Heart left ventricle (tissue), 16 donors: ENCODE measurements around the gene PROK2. TPM values are rescaled to one million over a fixed set of nuclear protein-coding genes. Genes with fewer than 3 reads are reported as not detected.
A peak's percentile ranks its signal among the peaks of the same experiment; 100 is the strongest.

ENCODE experiments used
- ATAC-seq, 4 donors: fragments of 200-7000 bp; cut with Tn5 transposase; one replicate each; pipeline ENCODE4 v1.9.1; 2020 to 2022; ENCODE audit warnings: moderate library complexity in 4 of 4, mild to moderate bottlenecking in 3 of 4, moderate number of reproducible peaks in 1 of 4
- DNase-seq, 5 donors: peaks; one replicate each; pipeline ENCODE4 v3.0.0-alpha.2; 2020
- H3K27ac ChIP-seq, 12 donors: fragments of 200-600 bp; sonication (generic) in 4 of 12; one replicate each; pipeline versions ENCODE4 v1.5.0 to v1.8.0; 2016 to 2022; ENCODE audit warnings: mild to moderate bottlenecking in 2 of 12
- H3K27me3 ChIP-seq, 9 donors: fragments of 200-600 bp; sonication (generic) in 2 of 9; one replicate each; pipeline versions ENCODE4 v1.5.1 to v1.8.0; 2016 to 2022; ENCODE audit warnings: mild to moderate bottlenecking in 3 of 9
- H3K36me3 ChIP-seq, 9 donors: fragments of 200-600 bp; sonication (generic) in 2 of 9; one replicate each; pipeline versions ENCODE4 v1.5.0 to v1.8.0; 2018 to 2022; ENCODE audit warnings: mild to moderate bottlenecking in 2 of 9
- H3K4me1 ChIP-seq, 12 donors: fragments of 200-600 bp; sonication (generic) in 4 of 12; one replicate each; pipeline versions ENCODE4 v1.5.0 to v1.8.0; 2016 to 2022; ENCODE audit warnings: mild to moderate bottlenecking in 3 of 12
- H3K4me3 ChIP-seq, 12 donors: fragments of 200-600 bp; sonication (generic) in 4 of 12; one replicate each; pipeline versions ENCODE4 v1.5.0 to v1.8.0; 2017 to 2022; ENCODE audit warnings: mild to moderate bottlenecking in 9 of 12, moderate library complexity in 4 of 12
- H3K9me3 ChIP-seq, 12 donors: fragments of 200-600 bp; sonication (generic) in 4 of 12; one replicate each; pipeline versions ENCODE4 v1.5.0 to v1.8.0; 2016 to 2022; ENCODE audit warnings: mild to moderate bottlenecking in 1 of 12
- POLR2A ChIP-seq, 2 donors: fragments of 450-650 bp; IDR thresholded peaks; one replicate each; pipeline ENCODE4 v1.6.1; 2017; ENCODE audit warnings: antibody characterized with exemption in 2 of 2, mild to moderate bottlenecking in 2 of 2, moderate library complexity in 2 of 2
- WGBS, 4 donors: extraction: QIAGEN DNeasy Blood & Tissue Kit in 2 of 4; methylation state at CpG; one replicate each; pipeline versions ENCODE4 v1.1.5 to v1.1.7; 2013 to 2018; 5-methylcytosine and 5-hydroxymethylcytosine counted together
- intact Hi-C, 10 donors: fragments of 100-400 bp; cut with DNase I; formaldehyde crosslinking; loops; one replicate each; pipeline versions ENCODE4 v1.11.1 to v1.14.2; 2022
- polyA plus RNA-seq, 2 donors: library from polyadenylated mRNA; stranded (reverse); fragments of 200-250 nt; gene quantifications; one replicate each; pipeline ENCODE4 v1.2.3, GENCODE V29; 2013
- total RNA-seq, 9 donors: library from RNA; depleted of rRNA in 2 of 9; stranded (reverse); fragments of >200 nt in 2 of 9; fragmentation: NEBNext Ultra II Directional in 3 of 9; extraction: Animal tissue kit (Norgen Biotek cat#: 25700) in 3 of 9; gene quantifications; one replicate each; pipeline versions ENCODE4 v1.1.0 to v1.2.4, GENCODE V29; 2016 to 2023
- TF ChIP-seq, protein P1 (sequence below), 12 donors: fragments of 200-600 bp; sonication (generic) in 4 of 12; IDR thresholded peaks; one replicate each; pipeline versions ENCODE4 v1.5.0 to v1.8.0; 2018 to 2022; ENCODE audit warnings: antibody characterized with exemption in 12 of 12, mild to moderate bottlenecking in 5 of 12
- donor health status: ischemic (EF 13 %, LVEDD 7.1; RV severe dilation, severe dysfunction).
- donor health status: healthy with polysubstance abuse.
- donor health status: DM: no; HTN: yes; CAD: no.
- donor health status: DM: no; HTN: no; CAD: no.
- donor health status: ischemic (EF 25% LVEDD 6.9; RV normal size, moderate dysfunction).
- donor health status: ischemic (EF 25% LVEDD 5.7; RV mildly dilated, moderate dysfunction).
- donor health status: healthy.
- donor health status: DM: yes; HTN: yes; CAD: no.
- donor health status: ischemic (EF 35%, LVEDD 5.7; RV mildly dilated, moderate dysfunction).
- donor health status: nonischemic (EF 11% LVEDD 7.7; RV severe dilation, severe dysfunction).
- donor health status: DM: yes; HTN: yes; CAD: no.
- donor health status: PGD.
- donor health status: ischemic (EF 29% LVEDD 5.4; RV normal size, mild dysfunction).
- donor health status: nonischemic (EF 23%, LVEDD 6.1; RV moderate dilation, normal function).

PROK2 gene
- total and polyA plus RNA-seq, 11 donors: 0.17 to 0.49 (median 0.25) TPM; not detected in 4

DNA sequence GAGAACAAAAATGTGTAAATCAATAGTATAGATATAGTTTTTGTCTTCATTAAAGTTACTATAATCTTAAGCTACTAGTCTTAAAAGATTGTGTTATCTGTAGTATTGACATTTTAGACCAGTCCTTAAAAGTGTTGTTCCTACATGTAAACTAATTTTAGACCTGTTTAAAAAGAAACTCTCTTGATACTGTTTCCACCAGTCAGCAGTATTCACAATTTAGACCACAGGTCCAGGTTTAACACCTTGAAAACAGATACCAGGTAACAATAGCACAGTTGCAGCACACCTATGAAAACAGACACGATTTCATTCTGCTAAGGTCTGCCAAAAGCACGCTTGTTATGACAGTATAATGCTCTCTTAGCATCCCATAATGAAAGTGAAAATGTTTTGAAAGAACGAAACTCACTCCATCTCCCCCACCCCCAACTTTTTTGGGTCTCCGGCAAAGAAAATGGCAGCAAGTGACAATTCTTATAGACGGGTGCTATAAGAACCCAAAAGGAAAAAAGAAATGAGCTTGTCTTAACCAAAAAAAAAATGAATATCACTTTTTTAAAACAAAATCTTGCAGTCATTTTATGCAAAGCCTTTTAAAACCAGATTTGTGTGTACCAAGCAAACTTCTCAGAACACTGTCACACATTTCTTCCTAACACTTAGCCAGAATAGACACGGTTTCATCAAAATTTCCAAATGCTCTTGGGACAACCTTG is 61.3 kb downstream of the PROK2 start:
- WGBS, 4 donors: 48 to 60% (median 56%) methylated on average over 6 of the region's 6 CpGs
- DNase-seq (no peak), ATAC-seq (no peak)
- TF ChIP-seq, protein P1, sequence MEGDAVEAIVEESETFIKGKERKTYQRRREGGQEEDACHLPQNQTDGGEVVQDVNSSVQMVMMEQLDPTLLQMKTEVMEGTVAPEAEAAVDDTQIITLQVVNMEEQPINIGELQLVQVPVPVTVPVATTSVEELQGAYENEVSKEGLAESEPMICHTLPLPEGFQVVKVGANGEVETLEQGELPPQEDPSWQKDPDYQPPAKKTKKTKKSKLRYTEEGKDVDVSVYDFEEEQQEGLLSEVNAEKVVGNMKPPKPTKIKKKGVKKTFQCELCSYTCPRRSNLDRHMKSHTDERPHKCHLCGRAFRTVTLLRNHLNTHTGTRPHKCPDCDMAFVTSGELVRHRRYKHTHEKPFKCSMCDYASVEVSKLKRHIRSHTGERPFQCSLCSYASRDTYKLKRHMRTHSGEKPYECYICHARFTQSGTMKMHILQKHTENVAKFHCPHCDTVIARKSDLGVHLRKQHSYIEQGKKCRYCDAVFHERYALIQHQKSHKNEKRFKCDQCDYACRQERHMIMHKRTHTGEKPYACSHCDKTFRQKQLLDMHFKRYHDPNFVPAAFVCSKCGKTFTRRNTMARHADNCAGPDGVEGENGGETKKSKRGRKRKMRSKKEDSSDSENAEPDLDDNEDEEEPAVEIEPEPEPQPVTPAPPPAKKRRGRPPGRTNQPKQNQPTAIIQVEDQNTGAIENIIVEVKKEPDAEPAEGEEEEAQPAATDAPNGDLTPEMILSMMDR (IDR thresholded peaks at IDR 0.05): no peak
- TF ChIP-seq POLR2A (IDR thresholded peaks at IDR 0.05): no peak
- Histone ChIP-seq H3K27me3 (no peaks in the 10 kb centered on the region), H3K27ac (peak overlapping the region in 1 of 12 donors; percentile 89), H3K4me3 (peak overlapping the region in 9 of 12 donors; percentile 77 to 96 (median 87)), H3K4me1 (peaks cover 0 to 67% (median 12%) of the 10 kb centered on the region in 12 donors), H3K36me3 (no peaks in the 10 kb centered on the region), H3K9me3 (no peaks in the 10 kb centered on the region)
- intact Hi-C loops: loop anchor here in 4 of 10 donors (10.0 kb wide), 3 partner anchors 721 to 1361 kb away; partner anchors contain the start of gene RYBP (in 1 of the 4)

DNA sequence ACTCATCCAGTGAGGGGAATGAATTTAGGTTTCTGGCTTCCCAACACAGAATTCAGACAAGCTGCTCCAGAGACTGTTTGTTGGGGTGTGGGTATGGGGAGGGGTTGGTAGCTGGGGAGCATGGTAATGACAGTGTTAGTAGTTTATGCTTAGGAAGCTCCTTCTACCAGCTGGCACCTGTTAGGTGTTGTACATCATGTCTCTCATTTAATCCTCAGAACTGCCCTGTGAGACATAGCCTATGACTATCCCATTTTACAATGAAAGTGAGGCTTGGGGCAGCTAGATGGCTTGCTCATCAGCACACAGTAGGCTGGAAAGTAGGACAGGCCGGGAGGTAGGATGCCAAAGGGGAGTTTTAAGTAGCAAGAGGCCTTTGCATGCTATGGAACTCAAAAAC is 62.3 kb downstream of the PROK2 start:
- intact Hi-C loops: loop anchor here in 4 of 10 donors (10.0 kb wide), 3 partner anchors 722 to 1362 kb away; partner anchors contain the start of gene RYBP (in 1 of the 4)
- DNase-seq (no peak), ATAC-seq (no peak)
- H3K4me1 ChIP-seq: peaks cover 0 to 76% (median 12%) of the 10 kb centered on the region in 12 donors
- TF ChIP-seq, protein P1 (IDR thresholded peaks at IDR 0.05): no peak
- no peak for TF ChIP-seq POLR2A (IDR thresholded peaks at IDR 0.05)
- H3K36me3 ChIP-seq: no peaks in the 10 kb centered on the region
- 78 to 100% (median 97%) methylated on average over 1 of the region's 1 CpG for WGBS, 4 donors
- no peaks in the 10 kb centered on the region for H3K9me3 ChIP-seq
- H3K27me3 ChIP-seq: no peaks in the 10 kb centered on the region
- peak overlapping the region in 1 of 12 donors; percentile 87 for H3K4me3 ChIP-seq
- peak overlapping the region in 1 of 12 donors; percentile 89 for H3K27ac ChIP-seq

Other genes with a start within 250 kb of the PROK2 start
- 10 to 100 TPM; 33.0 to 67.8 (median 44.5) TPM for gene FOXP1, start 201.4 kb downstream of the PROK2 start, total RNA-seq
- gene FOXP1, start 201.4 kb downstream of the PROK2 start, polyA plus RNA-seq: 10 to 100 TPM; 14.9 to 15.1 TPM
- 10 to 100 TPM; 28.5 to 53.0 (median 47.1) TPM for gene EIF4E3, start 59.7 kb downstream of the PROK2 start, total RNA-seq
- 10 to 100 TPM; 18.4 to 23.1 TPM for gene EIF4E3, start 59.7 kb downstream of the PROK2 start, polyA plus RNA-seq
- 1 to 10 TPM; 2.0 to 8.0 (median 5.8) TPM for gene GPR27, start 31.3 kb downstream of the PROK2 start, total RNA-seq
- under 1 TPM; 0.57 to 0.69 TPM for gene GPR27, start 31.3 kb downstream of the PROK2 start, polyA plus RNA-seq